ENCODE results near the gene NKD2. TPM values are rescaled to one million over a fixed set of nuclear protein-coding genes. Genes with fewer than 3 reads are reported as not detected.

Gene NKD2
- total RNA-seq, 1 experiment from 2014 or later = 20.4 TPM

DNA sequence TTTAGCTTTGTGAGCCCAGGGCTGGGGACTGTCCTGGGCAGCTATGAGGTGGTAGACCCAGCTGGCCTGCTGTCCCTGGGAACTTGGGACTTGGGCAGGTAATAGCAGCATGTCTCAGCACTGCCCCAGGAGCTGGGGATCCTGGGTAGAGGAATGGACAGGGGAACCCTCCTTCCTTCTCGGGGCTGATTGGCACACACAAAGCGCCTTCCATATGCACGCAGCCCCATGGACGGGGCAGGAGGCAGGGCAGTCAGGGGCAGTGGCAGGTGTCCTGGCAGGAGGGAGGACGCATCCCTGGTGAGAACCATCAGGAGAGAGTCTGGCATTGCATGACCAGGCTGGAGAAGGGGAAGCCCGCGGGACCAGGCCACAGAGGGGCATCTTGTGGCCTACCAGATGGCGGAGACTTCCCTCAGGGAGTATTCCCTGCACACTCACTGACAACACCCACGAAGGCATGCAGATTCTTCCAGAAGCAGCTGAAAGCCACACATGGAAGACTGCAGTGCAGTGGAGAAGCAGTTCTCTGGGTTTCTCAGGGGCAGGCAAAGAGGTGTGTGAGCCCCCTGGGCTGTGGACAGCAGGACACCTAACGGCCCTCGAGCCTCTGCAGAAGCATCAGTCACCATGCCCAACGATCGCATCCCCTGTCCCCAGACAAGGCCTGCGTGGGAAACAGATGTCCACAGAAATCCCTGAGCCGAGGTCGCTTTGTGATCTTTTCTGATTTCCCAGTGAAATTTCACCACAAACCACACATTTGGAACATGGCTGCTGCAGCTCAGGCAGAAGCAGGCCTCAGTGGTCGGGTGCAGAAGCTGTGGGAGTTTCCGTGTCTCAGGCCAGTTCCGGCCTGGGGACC, 7.0 kb upstream of the NKD2 start:
- H3K9me2 ChIP-seq (ENCODE audit: insufficient read depth) = no peaks in the 10 kb centered on the region
- DNase-seq (ENCODE audit: low read depth, low spot score) = no peak
- ChIA-PET RAD21 (ENCODE audit: low non-redundant PET in 1 of 2, low total read pairs in 2 of 2, uncharacterized antibody in 2 of 2, unreplicated experiment in 2 of 2) (no interaction called here), CTCF (interaction anchor here (1.0 kb wide), 1 partner anchor 11 kb away, joined by 3 read pairs; no protein-coding TSS in a partner anchor), POLR2A (no interaction called here)
- no peak overlapping the region for H3K4me3 ChIP-seq (replicated peaks in 1 of 2; ENCODE audit: low read depth in 1 of 2, low read length in 2 of 2)
- no peak overlapping the region for H3K4me2 ChIP-seq (ENCODE audit: low read length)
- TF ChIP-seq EZH2 (IDR thresholded peaks at IDR 0.05) (no peak), SIN3A (IDR thresholded peaks at IDR 0.05; ENCODE audit: low read depth) (no peak), CBX3 (IDR thresholded peaks at IDR 0.05; ENCODE audit: low read depth) (no peak), EZH2phosphoT487 (IDR thresholded peaks at IDR 0.05; ENCODE audit: borderline replicate concordance) (no peak), ELF1 (IDR thresholded peaks at IDR 0.05; ENCODE audit: borderline replicate concordance, low read depth) (no peak), SP1 (IDR thresholded peaks at IDR 0.05; ENCODE audit: low read depth) (no peak), SRF (IDR thresholded peaks at IDR 0.05; ENCODE audit: low read depth) (no peak), MAX (IDR thresholded peaks at IDR 0.05) (no peak)
- no peak overlapping the region for H2AFZ ChIP-seq (ENCODE audit: low read depth, low read length, poor library complexity, severe bottlenecking)
- H3K27me3 ChIP-seq (ENCODE audit: insufficient read depth, low read length) = peaks cover 26% of the 10 kb centered on the region; the same call in 1 of the 2 replicates
- intact Hi-C loops (cut with micrococcal nuclease) = loop anchor here (10.0 kb wide), 1 partner anchor 163 kb away; no protein-coding TSS in a partner anchor
- ATAC-seq = no peak
- H3K4me1 ChIP-seq (ENCODE audit: control insufficient read depth in 1 of 2, insufficient read depth in 2 of 2, low read length in 2 of 2) = peaks cover 31 to 42% of the 10 kb centered on the region in 2 experiments
- no peaks in the 10 kb centered on the region for H3K79me2 ChIP-seq (ENCODE audit: insufficient read depth, low read length)
- no peak overlapping the region for H3K9ac ChIP-seq (ENCODE audit: low read length)
- no peaks in the 10 kb centered on the region for H3K9me3 ChIP-seq (ENCODE audit: control insufficient read depth in 1 of 2, insufficient read depth in 1 of 2, low read depth in 1 of 2, low read length in 2 of 2)
- BruUV-seq (replicated peaks) = no TSS peak
- H3K27ac ChIP-seq (ENCODE audit: low read depth, low read length) = no peak overlapping the region
- H4K20me1 ChIP-seq (ENCODE audit: insufficient read depth) = no peaks in the 10 kb centered on the region
- H3K36me3 ChIP-seq (ENCODE audit: control insufficient read depth in 1 of 2, insufficient read depth in 2 of 2, low read length in 2 of 2) = no peaks in the 10 kb centered on the region

- Histone ChIP-seq H3K9ac (ENCODE audit: low read length) (no peak overlapping the region), H4K20me1 (ENCODE audit: insufficient read depth) (no peaks in the 10 kb centered on the region), H2AFZ (ENCODE audit: low read depth, low read length, poor library complexity, severe bottlenecking) (no peak overlapping the region), H3K36me3 (ENCODE audit: control insufficient read depth in 1 of 2, insufficient read depth in 2 of 2, low read length in 2 of 2) (no peaks in the 10 kb centered on the region), H3K4me2 (ENCODE audit: low read length) (no peak overlapping the region), H3K79me2 (ENCODE audit: insufficient read depth, low read length) (no peaks in the 10 kb centered on the region), H3K4me3 (replicated peaks in 1 of 2; ENCODE audit: low read depth in 1 of 2, low read length in 2 of 2) (no peak overlapping the region), H3K4me1 (ENCODE audit: control insufficient read depth in 1 of 2, insufficient read depth in 2 of 2, low read length in 2 of 2) (peaks cover 28 to 36% of the 10 kb centered on the region in 2 experiments), H3K27me3 (ENCODE audit: insufficient read depth, low read length) (peaks cover 26% of the 10 kb centered on the region; the same call in 1 of the 2 replicates), H3K9me2 (ENCODE audit: insufficient read depth) (no peaks in the 10 kb centered on the region), H3K9me3 (ENCODE audit: control insufficient read depth in 1 of 2, insufficient read depth in 1 of 2, low read depth in 1 of 2, low read length in 2 of 2) (no peaks in the 10 kb centered on the region), H3K27ac (ENCODE audit: low read depth, low read length) (no peak overlapping the region)
- ChIA-PET RAD21 (ENCODE audit: low non-redundant PET in 1 of 2, low total read pairs in 2 of 2, uncharacterized antibody in 2 of 2, unreplicated experiment in 2 of 2) (no interaction called here), CTCF (interaction anchor here (1.0 kb wide), 1 partner anchor 12 kb away, joined by 3 read pairs; no protein-coding TSS in a partner anchor), POLR2A (no interaction called here)
- no peak for TF ChIP-seq CEBPB (IDR thresholded peaks at IDR 0.05; ENCODE audit: low read depth)
- no peak for TF ChIP-seq ZFX (IDR thresholded peaks at IDR 0.05)
- TF ChIP-seq MAX (IDR thresholded peaks at IDR 0.05) = no peak
- no peak for TF ChIP-seq EZH2 (IDR thresholded peaks at IDR 0.05)
- TF ChIP-seq, protein P1, sequence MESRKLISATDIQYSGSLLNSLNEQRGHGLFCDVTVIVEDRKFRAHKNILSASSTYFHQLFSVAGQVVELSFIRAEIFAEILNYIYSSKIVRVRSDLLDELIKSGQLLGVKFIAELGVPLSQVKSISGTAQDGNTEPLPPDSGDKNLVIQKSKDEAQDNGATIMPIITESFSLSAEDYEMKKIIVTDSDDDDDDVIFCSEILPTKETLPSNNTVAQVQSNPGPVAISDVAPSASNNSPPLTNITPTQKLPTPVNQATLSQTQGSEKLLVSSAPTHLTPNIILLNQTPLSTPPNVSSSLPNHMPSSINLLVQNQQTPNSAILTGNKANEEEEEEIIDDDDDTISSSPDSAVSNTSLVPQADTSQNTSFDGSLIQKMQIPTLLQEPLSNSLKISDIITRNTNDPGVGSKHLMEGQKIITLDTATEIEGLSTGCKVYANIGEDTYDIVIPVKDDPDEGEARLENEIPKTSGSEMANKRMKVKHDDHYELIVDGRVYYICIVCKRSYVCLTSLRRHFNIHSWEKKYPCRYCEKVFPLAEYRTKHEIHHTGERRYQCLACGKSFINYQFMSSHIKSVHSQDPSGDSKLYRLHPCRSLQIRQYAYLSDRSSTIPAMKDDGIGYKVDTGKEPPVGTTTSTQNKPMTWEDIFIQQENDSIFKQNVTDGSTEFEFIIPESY (IDR thresholded peaks at IDR 0.05; ENCODE audit: extremely low read depth, insufficient replicate concordance, low read length) = no peak
- DNase-seq (ENCODE audit: low read depth, low spot score) (no peak), ATAC-seq (no peak)
- intact Hi-C loops (cut with micrococcal nuclease) = loop anchor here (10.0 kb wide), 1 partner anchor 163 kb away; no protein-coding TSS in a partner anchor
- no TSS peak for BruUV-seq (replicated peaks)
Observed at GRCh38 chr5:1002271-1002546, 6.4 kb upstream of the NKD2 start.

All from HCT116 (cell line).